Measurements from ENCODE around the gene CLASP1. TPM values are rescaled to one million over a fixed set of nuclear protein-coding genes. Genes with fewer than 3 reads are reported as not detected.
"Not testable (repeated sequence)": the region's sequence is repeated elsewhere in the genome, so short reads cannot be mapped to it uniquely, and the experiment has no call there.

The CLASP1 gene
- total RNA-seq, 2 experiments from 2014 or later: 58.0 to 58.5 TPM

GRCh38 chr2:121643877-121644276 lies 5.4 kb downstream of the CLASP1 start:
- ChIA-PET CTCF (no interaction called here), POLR2A (no interaction called here)
- H3K36me3 Mint-ChIP-seq (ENCODE audit: low read depth): peaks cover 47% of the 10 kb centered on the region
- H3K9me3 Mint-ChIP-seq: no peaks in the 10 kb centered on the region
- H3K27me3 ChIP-seq (ENCODE audit: control insufficient read depth in 1 of 2, insufficient read depth in 2 of 2, low read length in 2 of 2): no peaks in the 10 kb centered on the region
- H3K4me3 Mint-ChIP-seq: no peak overlapping the region
- ATAC-seq (ENCODE audit: poor library complexity) (no peak), DNase-seq (no peak)
- H3K27me3 Mint-ChIP-seq: no peaks in the 10 kb centered on the region
- H3K27ac Mint-ChIP-seq: peak overlapping the region; percentile 21
- peaks cover 12% of the 10 kb centered on the region for H3K4me1 ChIP-seq (ENCODE audit: insufficient read depth, low read length)
- H3K36me3 ChIP-seq (ENCODE audit: insufficient read depth, low read length): peaks cover 3% of the 10 kb centered on the region
- intact Hi-C loops (cut with DNase I, micrococcal nuclease): no loop called here
- H3K27ac ChIP-seq (ENCODE audit: low read depth in 1 of 2, low read length in 2 of 2): no peak overlapping the region
- no peak overlapping the region for H3K4me3 ChIP-seq (ENCODE audit: low read length)
- peaks cover 0 to 2% of the 10 kb centered on the region in 2 experiments for H3K9me3 ChIP-seq (ENCODE audit: control insufficient read depth in 1 of 2, insufficient read depth in 1 of 2, low read length in 2 of 2)
- H3K4me1 Mint-ChIP-seq (ENCODE audit: low read depth): peaks cover 59% of the 10 kb centered on the region
- TF ChIP-seq CTCF (IDR thresholded peaks at IDR 0.05): no peak

DNA sequence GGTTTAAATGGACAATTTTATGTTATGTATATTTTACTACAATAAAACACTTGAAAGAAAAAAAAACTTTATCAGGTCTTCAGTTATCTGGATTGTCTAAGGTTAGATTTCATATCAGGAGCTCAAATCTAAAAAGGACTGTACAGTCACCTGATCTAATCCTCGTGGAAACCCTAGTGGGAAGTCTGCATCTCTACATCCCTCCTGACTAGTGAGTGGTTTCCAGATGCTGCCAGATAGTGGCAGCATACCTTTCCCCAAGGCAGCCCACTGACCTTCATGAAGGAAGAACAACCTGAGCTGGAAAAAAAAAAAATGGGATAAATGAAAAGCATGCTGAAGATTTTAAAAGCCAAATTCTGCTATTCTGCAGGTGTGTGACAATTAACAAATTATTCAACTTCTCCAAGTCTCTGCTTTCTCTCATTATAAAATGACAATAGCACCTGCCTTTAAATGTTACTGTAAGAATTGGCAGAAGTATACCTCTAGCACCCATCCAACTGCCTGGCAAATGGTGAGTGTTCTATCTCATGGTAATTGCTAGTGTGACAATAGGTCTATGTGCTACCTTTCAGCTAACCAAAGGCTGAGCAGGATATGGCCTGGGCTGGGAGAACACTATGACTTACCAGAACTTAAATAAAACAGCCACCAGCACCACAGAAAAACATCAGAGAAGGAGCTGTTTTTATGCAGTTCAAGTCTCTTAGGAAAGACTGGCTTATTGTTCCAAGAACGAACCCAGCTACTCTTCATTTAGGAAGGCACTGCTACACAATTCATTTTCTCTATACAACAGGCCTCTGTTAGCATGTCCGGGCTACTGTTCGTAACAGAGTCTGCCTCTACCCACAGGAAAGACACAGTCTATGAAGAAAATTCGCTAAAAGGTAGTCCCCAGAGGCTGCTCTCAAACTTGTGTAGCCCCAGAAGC lies 8.6 kb downstream of the CLASP1 start:
- ChIA-PET POLR2A (interaction anchor here (0.7 kb wide), 1 partner anchor 9 kb away, joined by 3 read pairs; the partner anchor contains the start of gene CLASP1), CTCF (no interaction called here)
- ATAC-seq (ENCODE audit: poor library complexity): no peak
- Mint-ChIP-seq H3K36me3 (ENCODE audit: low read depth) (peaks cover 55% of the 10 kb centered on the region), H3K27ac (peak overlapping the region; percentile 27), H3K9me3 (peaks cover 2% of the 10 kb centered on the region), H3K4me3 (no peak overlapping the region), H3K27me3 (no peaks in the 10 kb centered on the region), H3K4me1 (ENCODE audit: low read depth) (peaks cover 57% of the 10 kb centered on the region)
- H3K9me3 ChIP-seq (ENCODE audit: control insufficient read depth in 1 of 2, insufficient read depth in 1 of 2, low read length in 2 of 2): peaks cover 8 to 10% of the 10 kb centered on the region in 2 experiments
- peaks cover 6% of the 10 kb centered on the region for H3K4me1 ChIP-seq (ENCODE audit: insufficient read depth, low read length)
- DNase-seq: no peak
- no peaks in the 10 kb centered on the region for H3K27me3 ChIP-seq (ENCODE audit: control insufficient read depth in 1 of 2, insufficient read depth in 2 of 2, low read length in 2 of 2)
- H3K36me3 ChIP-seq (ENCODE audit: insufficient read depth, low read length): peaks cover 3% of the 10 kb centered on the region
- no peak for TF ChIP-seq CTCF (IDR thresholded peaks at IDR 0.05)
- intact Hi-C loops (cut with DNase I, micrococcal nuclease): no loop called here
- no peak overlapping the region for H3K27ac ChIP-seq (ENCODE audit: low read depth in 1 of 2, low read length in 2 of 2)
- no peak overlapping the region for H3K4me3 ChIP-seq (ENCODE audit: low read length)

GRCh38 chr2:121639846-121640245 lies 9.4 kb downstream of the CLASP1 start:
- CTCF ChIA-PET; intact Hi-C loops (cut with DNase I, micrococcal nuclease); H3K27ac Mint-ChIP-seq: not testable (repeated sequence)

More at GRCh38 chr2:121639846-121640245, 9.4 kb downstream of the CLASP1 start:
- H3K9me3 Mint-ChIP-seq; ATAC-seq (ENCODE audit: poor library complexity); H3K4me3 ChIP-seq (ENCODE audit: low read length); POLR2A ChIA-PET; H3K27me3 Mint-ChIP-seq; H3K27ac ChIP-seq (ENCODE audit: low read depth in 1 of 2, low read length in 2 of 2); H3K36me3 ChIP-seq (ENCODE audit: insufficient read depth, low read length); DNase-seq; H3K9me3 ChIP-seq (ENCODE audit: control insufficient read depth in 1 of 2, insufficient read depth in 1 of 2, low read length in 2 of 2); H3K4me3 Mint-ChIP-seq; H3K27me3 ChIP-seq (ENCODE audit: control insufficient read depth in 1 of 2, insufficient read depth in 2 of 2, low read length in 2 of 2); H3K4me1 ChIP-seq (ENCODE audit: insufficient read depth, low read length): not testable (repeated sequence)
- H3K36me3 Mint-ChIP-seq (ENCODE audit: low read depth): peaks cover 55% of the 10 kb centered on the region
- peaks cover 57% of the 10 kb centered on the region for H3K4me1 Mint-ChIP-seq (ENCODE audit: low read depth)

Measured in CD4-positive, alpha-beta T cell (primary cell).